A673 (cell line): ENCODE results near the gene NEUROD2. TPM values are rescaled to one million over a fixed set of nuclear protein-coding genes. Genes with fewer than 3 reads are reported as not detected.

Source experiments
- BruUV-seq: library from RNA; stranded (reverse); fragments of 400-500 nt; replicated peaks from 2 replicates; lab custom pipeline; 2021; lab: Mats Ljungman, UMichigan
- CTCF ChIA-PET: fragments of 300-600 bp; sonication (Branson Sonifier 250); formaldehyde crosslinking; loops from one replicate; lab custom pipeline; 2022; ENCODE audit warnings: antibody characterized with exemption; lab: Charles Lee
- POLR2A ChIA-PET: fragments of 300-600 bp; sonication (Branson Sonifier 250); formaldehyde crosslinking; loops from one replicate; lab custom pipeline; 2022; ENCODE audit warnings: antibody characterized with exemption; ENCODE audit not compliant: low non-redundant PET; lab: Charles Lee
- DNase-seq: peaks from one replicate; pipeline ENCODE4 v3.0.0-alpha.2; 2015; ENCODE audit warnings: low spot score
- H3K27ac ChIP-seq: fragments of 200-600 bp; sonication (generic); 2 replicates; pipeline ENCODE4 v1.5.1; 2016; ENCODE audit warnings: mixed run types, low read depth, mild to moderate bottlenecking, mixed read lengths, antibody characterized with exemption, low read length; ENCODE audit not compliant: poor library complexity, severe bottlenecking
- H3K27me3 ChIP-seq: fragments of 200-600 bp; sonication (generic); replicated peaks from 2 replicates; pipeline ENCODE4 v1.6.1; 2017; ENCODE audit warnings: mixed run types, low read depth, mild to moderate bottlenecking, mixed read lengths, antibody characterized with exemption, low read length; ENCODE audit not compliant: insufficient read depth, poor library complexity
- H3K36me3 ChIP-seq: fragments of 200-600 bp; sonication (generic); 2 replicates; pipeline ENCODE4 v1.6.1; 2016; ENCODE audit warnings: mixed run types, mild to moderate bottlenecking, mixed read lengths, antibody characterized with exemption, low read length; ENCODE audit not compliant: insufficient read depth, poor library complexity, severe bottlenecking
- H3K4me1 ChIP-seq: fragments of 200-600 bp; sonication (generic); 2 replicates; pipeline ENCODE4 v1.6.1; 2017; ENCODE audit warnings: mixed run types, mild to moderate bottlenecking, mixed read lengths, antibody characterized with exemption, low read length; ENCODE audit not compliant: insufficient read depth, poor library complexity, severe bottlenecking
- H3K4me3 ChIP-seq: fragments of 200-600 bp; sonication (generic); 2 replicates; pipeline ENCODE4 v1.5.1; 2016; ENCODE audit warnings: low read depth, mixed run types, mild to moderate bottlenecking, mixed read lengths, low read length; ENCODE audit not compliant: poor library complexity, severe bottlenecking
- H3K9me3 ChIP-seq: fragments of 200-600 bp; sonication (generic); 2 replicates; pipeline ENCODE4 v1.6.1; 2016; ENCODE audit warnings: mixed run types, low read depth, mild to moderate bottlenecking, mixed read lengths, antibody characterized with exemption, low read length; ENCODE audit not compliant: poor library complexity, severe bottlenecking
- CTCF ChIP-seq: fragments of 300-800, 200-600 bp; sonication (generic); conservative IDR thresholded peaks from 2 replicates; pipeline ENCODE4 v1.5.1; 2017; ENCODE audit warnings: low read depth, mild to moderate bottlenecking, antibody characterized with exemption, low read length, moderate library complexity, mixed read lengths
- EZH2 ChIP-seq: fragments of 200-600 bp; sonication (generic); IDR thresholded peaks from 2 replicates; pipeline ENCODE4 v1.6.1; 2017; ENCODE audit warnings: borderline replicate concordance, low read depth, mild to moderate bottlenecking, mixed read lengths, antibody characterized with exemption, low read length; ENCODE audit not compliant: poor library complexity, severe bottlenecking
- intact Hi-C: fragments of 100-400 bp; cut with micrococcal nuclease; formaldehyde crosslinking; loops from one replicate; pipeline ENCODE4 v1.10.0; 2022; ENCODE audit not compliant: unreplicated experiment
- total RNA-seq: library from RNA; stranded (reverse); gene quantifications from 2 replicates; pipeline ENCODE4 v1.2.3, GENCODE V29; 2021

The NEUROD2 gene
- total RNA-seq, 1 experiment from 2014 or later: not detected

DNA sequence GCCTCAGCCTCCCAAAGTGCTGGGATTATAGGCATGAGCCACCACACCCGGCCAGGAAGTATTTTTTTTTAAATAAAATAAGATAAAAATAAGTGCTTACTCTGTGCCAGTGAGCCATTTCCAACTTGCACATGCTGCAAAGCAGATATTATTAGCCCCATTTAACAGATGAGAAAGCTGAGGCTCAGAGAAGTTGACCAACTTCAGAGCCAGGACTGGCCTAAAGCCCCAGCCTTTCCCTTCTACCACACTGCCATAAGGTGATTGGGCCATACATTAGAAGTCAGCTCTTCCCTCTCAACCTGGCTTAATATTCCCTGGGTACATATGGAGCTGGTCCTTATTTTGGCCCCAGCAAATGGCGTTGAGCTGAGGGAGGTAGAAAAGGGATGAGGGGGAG is 25.1 kb downstream of the NEUROD2 start:
- no peak for DNase-seq
- Histone ChIP-seq H3K27ac (no peak overlapping the region), H3K4me1 (no peaks in the 10 kb centered on the region), H3K4me3 (no peak overlapping the region), H3K36me3 (no peaks in the 10 kb centered on the region), H3K27me3 (no peaks in the 10 kb centered on the region), H3K9me3 (no peaks in the 10 kb centered on the region)
- POLR2A ChIA-PET: no interaction called here
- TF ChIP-seq CTCF (no peak), EZH2 (no peak)
- CTCF ChIA-PET: no interaction called here
- intact Hi-C loops: no loop called here
- BruUV-seq: no TSS peak

- no peak for TF ChIP-seq EZH2
- TF ChIP-seq CTCF: no peak
- no TSS peak for BruUV-seq
- ChIA-PET POLR2A (no interaction called here), CTCF (no interaction called here)
- intact Hi-C loops: no loop called here
- H3K4me3 ChIP-seq: no peak overlapping the region
- no peaks in the 10 kb centered on the region for H3K4me1 ChIP-seq
- DNase-seq: no peak
- H3K27me3 ChIP-seq: no peaks in the 10 kb centered on the region
- H3K9me3 ChIP-seq: no peaks in the 10 kb centered on the region
- H3K27ac ChIP-seq: no peak overlapping the region
- no peaks in the 10 kb centered on the region for H3K36me3 ChIP-seq
Measured at GRCh38 chr17:39581759-39582085, 26.0 kb downstream of the NEUROD2 start.

DNA sequence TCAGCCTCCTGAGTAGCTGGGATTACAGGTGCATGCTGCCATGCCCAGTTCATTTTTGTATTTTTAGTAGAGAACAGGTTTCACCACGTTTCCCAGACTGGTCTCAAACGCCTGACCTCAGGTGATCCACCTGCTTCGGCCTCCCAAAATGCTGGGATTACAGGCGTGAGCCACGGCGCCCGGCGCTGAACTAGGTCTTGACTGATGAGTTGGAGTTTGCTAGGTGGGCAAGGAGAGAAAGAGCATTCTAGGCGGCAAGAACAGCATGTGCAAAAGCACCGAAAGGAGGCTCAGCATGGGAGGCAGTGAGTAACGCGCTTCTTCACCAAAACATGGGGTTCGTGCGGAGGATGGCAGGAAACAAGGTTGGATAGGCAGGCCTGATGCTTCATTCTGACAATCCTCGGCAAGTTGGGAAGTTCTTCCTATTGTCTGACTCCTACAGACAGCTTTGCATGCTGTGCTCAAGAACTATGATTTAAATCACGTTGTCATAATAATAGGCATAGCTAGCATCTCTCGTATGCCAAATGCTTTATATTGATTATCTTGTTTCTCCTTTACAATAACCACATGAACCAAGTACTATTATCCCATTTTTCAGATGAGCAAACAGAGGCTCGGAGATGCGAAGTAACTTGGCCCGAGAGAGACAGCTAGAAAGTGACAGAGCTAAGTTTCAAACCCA is 26.5 kb downstream of the NEUROD2 start:
- no peak for TF ChIP-seq CTCF
- no peak for TF ChIP-seq EZH2
- Histone ChIP-seq H3K4me3 (no peak overlapping the region), H3K9me3 (no peaks in the 10 kb centered on the region), H3K27ac (no peak overlapping the region), H3K4me1 (no peaks in the 10 kb centered on the region), H3K27me3 (no peaks in the 10 kb centered on the region), H3K36me3 (no peaks in the 10 kb centered on the region)
- POLR2A ChIA-PET: no interaction called here
- no TSS peak for BruUV-seq
- no peak for DNase-seq
- intact Hi-C loops: no loop called here
- CTCF ChIA-PET: no interaction called here
